ENCODE data around the gene SMARCC1. TPM values are rescaled to one million over a fixed set of nuclear protein-coding genes. Genes with fewer than 3 reads are reported as not detected.

SMARCC1 gene
- total RNA-seq, 2 experiments from 2014 or later: 106 to 113 TPM

DNA sequence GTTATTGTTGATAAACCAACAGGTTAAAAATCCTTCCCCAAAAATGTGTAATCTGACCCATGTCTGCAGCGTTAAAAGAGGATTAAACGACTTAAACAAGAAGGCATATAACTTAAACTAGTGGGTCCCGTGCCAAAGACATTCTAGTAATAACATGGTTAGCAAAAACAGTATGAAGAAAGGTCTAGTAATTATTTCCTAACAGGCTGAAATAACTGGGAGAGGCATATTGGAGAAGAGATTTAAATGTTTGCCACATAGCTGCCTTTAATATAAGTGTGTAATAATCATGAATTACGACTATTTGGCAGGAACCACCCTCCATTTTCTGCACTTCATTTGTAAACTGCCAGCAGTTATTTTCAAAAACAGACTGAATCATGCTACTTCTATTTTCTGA lies 135.3 kb downstream of the SMARCC1 start:
- ATAC-seq: no peak
- DNase-seq: no peak
- no peaks in the 10 kb centered on the region for H3K4me1 Mint-ChIP-seq (ENCODE audit: low read depth)
- H3K4me3 Mint-ChIP-seq: no peak overlapping the region
- H3K27ac Mint-ChIP-seq: peak overlapping the region; percentile 12
- CTCF ChIA-PET: no interaction called here
- H3K27me3 Mint-ChIP-seq: no peaks in the 10 kb centered on the region
- H3K36me3 Mint-ChIP-seq (ENCODE audit: low read depth): peaks cover 16% of the 10 kb centered on the region
- intact Hi-C loops (cut with micrococcal nuclease): no loop called here
- no peaks in the 10 kb centered on the region for H3K9me3 Mint-ChIP-seq
- TF ChIP-seq, protein P1, sequence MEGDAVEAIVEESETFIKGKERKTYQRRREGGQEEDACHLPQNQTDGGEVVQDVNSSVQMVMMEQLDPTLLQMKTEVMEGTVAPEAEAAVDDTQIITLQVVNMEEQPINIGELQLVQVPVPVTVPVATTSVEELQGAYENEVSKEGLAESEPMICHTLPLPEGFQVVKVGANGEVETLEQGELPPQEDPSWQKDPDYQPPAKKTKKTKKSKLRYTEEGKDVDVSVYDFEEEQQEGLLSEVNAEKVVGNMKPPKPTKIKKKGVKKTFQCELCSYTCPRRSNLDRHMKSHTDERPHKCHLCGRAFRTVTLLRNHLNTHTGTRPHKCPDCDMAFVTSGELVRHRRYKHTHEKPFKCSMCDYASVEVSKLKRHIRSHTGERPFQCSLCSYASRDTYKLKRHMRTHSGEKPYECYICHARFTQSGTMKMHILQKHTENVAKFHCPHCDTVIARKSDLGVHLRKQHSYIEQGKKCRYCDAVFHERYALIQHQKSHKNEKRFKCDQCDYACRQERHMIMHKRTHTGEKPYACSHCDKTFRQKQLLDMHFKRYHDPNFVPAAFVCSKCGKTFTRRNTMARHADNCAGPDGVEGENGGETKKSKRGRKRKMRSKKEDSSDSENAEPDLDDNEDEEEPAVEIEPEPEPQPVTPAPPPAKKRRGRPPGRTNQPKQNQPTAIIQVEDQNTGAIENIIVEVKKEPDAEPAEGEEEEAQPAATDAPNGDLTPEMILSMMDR (IDR thresholded peaks at IDR 0.05): no peak
- POLR2A ChIA-PET: no interaction called here

DNA sequence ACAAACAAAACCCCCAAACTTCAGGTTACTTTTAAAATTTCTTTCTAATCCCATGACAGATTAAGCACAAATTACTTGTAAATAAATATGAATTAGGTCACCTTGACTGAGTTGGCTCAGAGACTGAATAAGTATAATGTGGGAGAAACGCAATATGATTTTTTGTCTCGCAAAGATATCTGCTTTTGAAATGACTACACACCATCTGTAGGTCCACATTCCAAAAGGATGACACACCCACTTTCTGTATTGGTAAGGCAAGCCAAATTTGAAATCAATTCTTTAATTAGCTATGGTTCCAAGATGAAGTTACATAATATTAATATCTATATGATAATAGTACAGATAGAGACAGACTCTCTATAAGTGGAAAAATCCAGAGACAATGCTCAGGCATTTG lies 136.1 kb downstream of the SMARCC1 start:
- POLR2A ChIA-PET: interaction anchor here (0.6 kb wide), 1 partner anchor 377 kb away, joined by 3 read pairs; no protein-coding TSS in a partner anchor
- TF ChIP-seq, protein P1 (IDR thresholded peaks at IDR 0.05): no peak
- Mint-ChIP-seq H3K4me1 (ENCODE audit: low read depth) (no peaks in the 10 kb centered on the region), H3K27me3 (no peaks in the 10 kb centered on the region), H3K36me3 (ENCODE audit: low read depth) (peaks cover 13% of the 10 kb centered on the region), H3K9me3 (no peaks in the 10 kb centered on the region), H3K27ac (no peak overlapping the region), H3K4me3 (no peak overlapping the region)
- DNase-seq: no peak
- intact Hi-C loops (cut with micrococcal nuclease): no loop called here
- ATAC-seq: no peak
- CTCF ChIA-PET: no interaction called here

DNA sequence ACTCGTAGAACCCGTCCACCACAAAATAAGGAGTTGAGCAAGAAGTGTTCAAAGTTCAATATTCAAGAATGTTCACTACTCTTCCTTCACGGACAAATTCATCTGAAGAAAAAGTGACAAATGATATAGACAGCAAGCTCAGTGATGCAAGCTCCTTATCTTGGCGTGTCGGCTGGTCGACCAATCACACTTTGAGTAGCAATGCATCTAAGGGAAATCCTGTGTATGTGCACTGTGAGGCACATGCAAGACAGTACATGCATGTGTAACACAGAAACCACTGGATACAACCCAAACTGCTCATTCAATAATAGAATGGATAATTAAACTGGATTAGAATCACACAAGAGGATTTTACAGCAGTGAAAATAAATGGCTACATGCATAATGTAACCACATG lies 138.6 kb downstream of the SMARCC1 start:
- H3K36me3 Mint-ChIP-seq (ENCODE audit: low read depth): peaks cover 16% of the 10 kb centered on the region
- H3K4me1 Mint-ChIP-seq (ENCODE audit: low read depth): peaks cover 2% of the 10 kb centered on the region
- H3K4me3 Mint-ChIP-seq: no peak overlapping the region
- H3K27me3 Mint-ChIP-seq: no peaks in the 10 kb centered on the region
- POLR2A ChIA-PET: no interaction called here
- ATAC-seq (no peak), DNase-seq (no peak)
- CTCF ChIA-PET: no interaction called here
- no peak overlapping the region for H3K27ac Mint-ChIP-seq
- no peaks in the 10 kb centered on the region for H3K9me3 Mint-ChIP-seq
- intact Hi-C loops (cut with micrococcal nuclease): no loop called here
- TF ChIP-seq, protein P1 (IDR thresholded peaks at IDR 0.05): no peak

DNA sequence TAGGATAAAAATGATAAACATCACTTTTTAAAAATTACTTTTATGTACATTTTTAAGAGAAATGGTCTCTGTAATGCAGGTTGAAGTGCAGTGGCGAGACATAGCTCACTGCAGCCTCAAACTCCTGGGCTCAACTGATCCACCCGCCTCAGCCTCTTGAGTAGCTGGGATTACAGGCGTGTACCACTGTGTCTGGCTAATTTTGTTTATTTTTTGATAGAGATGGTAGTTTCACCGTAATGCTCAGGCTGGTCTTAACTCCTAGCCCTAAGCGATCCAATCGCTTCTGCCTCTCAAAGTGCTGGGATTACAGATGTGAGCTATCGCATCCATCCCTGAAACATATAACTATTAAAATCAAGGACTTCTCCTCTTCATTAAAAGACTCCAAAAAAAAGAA lies 140.0 kb downstream of the SMARCC1 start:
- ChIA-PET POLR2A (interaction anchor here (0.6 kb wide), 1 partner anchor 44 kb away, joined by 4 read pairs; no protein-coding TSS in a partner anchor), CTCF (interaction anchor here (0.9 kb wide), 1 partner anchor 16 kb away, joined by 3 read pairs; no protein-coding TSS in a partner anchor)
- Mint-ChIP-seq H3K9me3 (no peaks in the 10 kb centered on the region), H3K36me3 (ENCODE audit: low read depth) (peaks cover 18% of the 10 kb centered on the region), H3K4me3 (no peak overlapping the region), H3K27me3 (no peaks in the 10 kb centered on the region), H3K27ac (no peak overlapping the region), H3K4me1 (ENCODE audit: low read depth) (peaks cover 2% of the 10 kb centered on the region)
- intact Hi-C loops (cut with micrococcal nuclease): no loop called here
- ATAC-seq (no peak), DNase-seq (no peak)
- TF ChIP-seq, protein P1 (IDR thresholded peaks at IDR 0.05): no peak

DNA sequence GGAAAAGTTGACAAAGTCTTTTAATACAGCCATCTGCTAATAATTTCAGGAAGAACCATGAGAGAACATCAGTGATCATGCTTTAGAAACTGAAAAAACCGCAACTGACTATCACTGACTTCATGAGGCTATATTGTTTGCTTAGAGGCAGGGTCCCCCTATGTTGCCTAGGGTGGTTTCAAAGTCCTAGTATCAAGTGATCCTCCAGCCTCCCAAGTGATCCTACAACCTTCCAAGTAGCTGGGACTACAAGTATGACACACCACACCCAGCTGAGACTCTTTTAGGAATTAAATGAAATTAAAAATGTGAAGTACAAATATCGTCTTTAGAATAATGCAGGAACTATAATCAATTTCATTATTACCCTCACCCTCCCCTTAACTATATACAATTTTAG lies 144.8 kb downstream of the SMARCC1 start:
- Mint-ChIP-seq H3K9me3 (no peaks in the 10 kb centered on the region), H3K4me3 (no peak overlapping the region), H3K27ac (no peak overlapping the region), H3K36me3 (ENCODE audit: low read depth) (peaks cover 32% of the 10 kb centered on the region), H3K27me3 (no peaks in the 10 kb centered on the region), H3K4me1 (ENCODE audit: low read depth) (peaks cover 7% of the 10 kb centered on the region)
- TF ChIP-seq, protein P1 (IDR thresholded peaks at IDR 0.05): no peak
- intact Hi-C loops (cut with micrococcal nuclease): no loop called here
- POLR2A ChIA-PET: no interaction called here
- CTCF ChIA-PET: no interaction called here
- DNase-seq (no peak), ATAC-seq (no peak)
